Measurements from ENCODE around the gene IGSF8.

DNA sequence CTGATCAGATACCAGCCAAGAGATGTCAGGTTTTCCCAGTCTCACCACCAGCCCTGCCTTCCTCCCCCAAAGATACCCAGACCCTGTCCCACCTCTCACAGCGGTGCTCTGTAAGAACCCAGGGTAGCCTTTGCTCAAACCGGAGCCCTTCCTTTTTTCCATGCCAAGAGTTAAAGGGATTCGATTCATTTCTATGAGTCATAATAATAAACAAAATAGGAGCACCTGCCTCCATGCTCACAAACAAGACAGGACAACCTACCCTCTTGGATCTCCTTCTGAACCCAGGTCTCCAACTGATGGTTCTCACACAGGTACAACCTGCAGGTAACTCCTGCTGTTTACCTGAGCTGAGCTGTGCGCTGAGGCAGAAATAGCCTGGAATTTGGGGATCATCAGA lies 11.3 kb upstream of the IGSF8 start:
- TF ChIP-seq CBX8 (IDR thresholded peaks at IDR 0.05) = no peak
- no peak for TF ChIP-seq POLR2A (IDR thresholded peaks at IDR 0.05; ENCODE audit: low read length)
- no peak for TF ChIP-seq REST (IDR thresholded peaks at IDR 0.05)
- no peak for TF ChIP-seq RAD21 (conservative IDR thresholded peaks at IDR 0.05 in 1 of 2, IDR thresholded peaks at IDR 0.05 in 1 of 2)
- TF ChIP-seq, protein P1, sequence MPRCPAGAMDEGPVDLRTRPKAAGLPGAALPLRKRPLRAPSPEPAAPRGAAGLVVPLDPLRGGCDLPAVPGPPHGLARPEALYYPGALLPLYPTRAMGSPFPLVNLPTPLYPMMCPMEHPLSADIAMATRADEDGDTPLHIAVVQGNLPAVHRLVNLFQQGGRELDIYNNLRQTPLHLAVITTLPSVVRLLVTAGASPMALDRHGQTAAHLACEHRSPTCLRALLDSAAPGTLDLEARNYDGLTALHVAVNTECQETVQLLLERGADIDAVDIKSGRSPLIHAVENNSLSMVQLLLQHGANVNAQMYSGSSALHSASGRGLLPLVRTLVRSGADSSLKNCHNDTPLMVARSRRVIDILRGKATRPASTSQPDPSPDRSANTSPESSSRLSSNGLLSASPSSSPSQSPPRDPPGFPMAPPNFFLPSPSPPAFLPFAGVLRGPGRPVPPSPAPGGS (IDR thresholded peaks at IDR 0.05) = no peak
- TF ChIP-seq, protein P2, sequence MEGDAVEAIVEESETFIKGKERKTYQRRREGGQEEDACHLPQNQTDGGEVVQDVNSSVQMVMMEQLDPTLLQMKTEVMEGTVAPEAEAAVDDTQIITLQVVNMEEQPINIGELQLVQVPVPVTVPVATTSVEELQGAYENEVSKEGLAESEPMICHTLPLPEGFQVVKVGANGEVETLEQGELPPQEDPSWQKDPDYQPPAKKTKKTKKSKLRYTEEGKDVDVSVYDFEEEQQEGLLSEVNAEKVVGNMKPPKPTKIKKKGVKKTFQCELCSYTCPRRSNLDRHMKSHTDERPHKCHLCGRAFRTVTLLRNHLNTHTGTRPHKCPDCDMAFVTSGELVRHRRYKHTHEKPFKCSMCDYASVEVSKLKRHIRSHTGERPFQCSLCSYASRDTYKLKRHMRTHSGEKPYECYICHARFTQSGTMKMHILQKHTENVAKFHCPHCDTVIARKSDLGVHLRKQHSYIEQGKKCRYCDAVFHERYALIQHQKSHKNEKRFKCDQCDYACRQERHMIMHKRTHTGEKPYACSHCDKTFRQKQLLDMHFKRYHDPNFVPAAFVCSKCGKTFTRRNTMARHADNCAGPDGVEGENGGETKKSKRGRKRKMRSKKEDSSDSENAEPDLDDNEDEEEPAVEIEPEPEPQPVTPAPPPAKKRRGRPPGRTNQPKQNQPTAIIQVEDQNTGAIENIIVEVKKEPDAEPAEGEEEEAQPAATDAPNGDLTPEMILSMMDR (IDR thresholded peaks at IDR 0.05) = no peak
- no peak for TF ChIP-seq SMC3 (IDR thresholded peaks at IDR 0.05)
- no peak for TF ChIP-seq EP300 (IDR thresholded peaks at IDR 0.05)

Data from A549 (cell line).